H1 (cell line): ENCODE measurements around the gene ADCYAP1. TPM values are rescaled to one million over a fixed set of nuclear protein-coding genes. Genes with fewer than 3 reads are reported as not detected.

ENCODE experiments used
- ASH2L ChIP-seq: fragments of 200-600, 300-600 bp; sonication (generic); IDR thresholded peaks from one replicate; pipeline ENCODE4 v1.7.1; 2017; ENCODE audit warnings: low read length
- CBX5 ChIP-seq: fragments of 300-800, 300-1000 bp; sonication (generic); IDR thresholded peaks from 2 replicates; pipeline ENCODE4 v1.7.1; 2016; ENCODE audit warnings: antibody characterized with exemption, low read length, low read depth
- CEBPB ChIP-seq: IDR thresholded peaks from 2 replicates; pipeline ENCODE4 v1.6.1; 2012; ENCODE audit warnings: low read depth, low read length
- CHD2 ChIP-seq: IDR thresholded peaks from 2 replicates; pipeline ENCODE4 v1.6.1; 2012; ENCODE audit warnings: low read length, improper control_type of control experiment
- CTCF ChIP-seq, 3 experiments: IDR thresholded peaks; 1 replicate in 2 of 3; 2 replicates in 1 of 3; pipeline versions ENCODE4 v1.5.1 to v1.6.1; 2011; ENCODE audit warnings: low read length in 3 of 3, mild to moderate bottlenecking in 3 of 3, inconsistent platforms in 2 of 3, low read depth in 1 of 3, moderate library complexity in 1 of 3; ENCODE audit not compliant: insufficient read depth in 1 of 3; ENCODE audit errors: control extremely low read depth in 1 of 3
- EZH2 ChIP-seq: fragments of 200-600 bp; sonication (generic); IDR thresholded peaks from 2 replicates; pipeline ENCODE4 v1.7.1; 2012; ENCODE audit warnings: low read depth, mild to moderate bottlenecking, moderate library complexity, low read length, inconsistent platforms; ENCODE audit not compliant: severe bottlenecking
- JUND ChIP-seq: IDR thresholded peaks from 2 replicates; pipeline ENCODE4 v1.6.1; 2011; ENCODE audit warnings: mild to moderate bottlenecking, improper control_type of control experiment, low read length
- MAX ChIP-seq: IDR thresholded peaks from 2 replicates; pipeline ENCODE4 v1.6.1; 2012; ENCODE audit warnings: inconsistent platforms
- RNF2 ChIP-seq: fragments of 200-900, 300-1000 bp; sonication (generic); IDR thresholded peaks from 2 replicates; pipeline ENCODE4 v1.7.1; 2016; ENCODE audit warnings: borderline replicate concordance, low read depth, mild to moderate bottlenecking, antibody characterized with exemption, low read length; ENCODE audit not compliant: poor library complexity, severe bottlenecking; ENCODE audit errors: missing control alignments
- SIN3A ChIP-seq, 2 experiments: IDR thresholded peaks in 1 of 2; conservative IDR thresholded peaks in 1 of 2; 2 replicates each; pipeline ENCODE4 v1.6.1; 2011 to 2012; ENCODE audit warnings: low read length in 2 of 2, improper control_type of control experiment in 1 of 2, low read depth in 1 of 2, mild to moderate bottlenecking in 1 of 2
- SUZ12 ChIP-seq: fragments of 200-600 bp; sonication (generic); IDR thresholded peaks from 2 replicates; pipeline ENCODE4 v1.6.1; 2012; ENCODE audit warnings: mild to moderate bottlenecking, inconsistent platforms, low read length, moderate library complexity, mixed read lengths
- YY1 ChIP-seq: IDR thresholded peaks from 2 replicates; pipeline ENCODE4 v1.6.1; 2011; ENCODE audit warnings: low read depth, mild to moderate bottlenecking, low read length
- polyA plus RNA-seq, 7 experiments: library from polyadenylated mRNA; depleted of rRNA in 3 of 7; stranded (reverse) in 5 of 7; unstranded in 2 of 7; fragments of >200 nt in 5 of 7; fragments of 200-250 nt in 2 of 7; gene quantifications; 1 replicate in 5 of 7; 2 replicates in 1 of 7; 4 replicates in 1 of 7; pipeline versions ENCODE4 v1.2.1 to v1.2.3, GENCODE V29; 2011 to 2013; ENCODE audit warnings: missing spikeins in 2 of 7, mixed read lengths in 2 of 7
- total RNA-seq: library from RNA; stranded (reverse); fragmentation: NEBNext Ultra II Directional; extraction: Animal tissue kit (Norgen Biotek cat#: 25700); gene quantifications from 2 replicates; pipeline ENCODE4 v1.2.1, GENCODE V29; 2021

Gene ADCYAP1
- total and polyA plus RNA-seq, 2 of the 8 experiments (the other 6 are each of a cell fraction or from before 2014, with no cell fraction given), result 0.02 TPM; not detected in 1

GRCh38 chr18:906416-907114, 1.9 kb downstream of the ADCYAP1 start (continued):
- TF ChIP-seq CTCF (IDR thresholded peaks at IDR 0.05; ENCODE audit: control extremely low read depth in 1 of 3, insufficient read depth in 1 of 3, low read depth in 1 of 3, low read length in 3 of 3), result no peak
- TF ChIP-seq EZH2, result peak; percentile 53
- no peak for TF ChIP-seq YY1
- TF ChIP-seq CBX5, result no peak
- TF ChIP-seq ASH2L, result peak; percentile 31
- no peak for TF ChIP-seq JUND
- 0 out of 4 replicates have a peak, but pooled peaks of 1 of the 2 experiments have one; percentile 28 for TF ChIP-seq SIN3A (conservative IDR thresholded peaks at IDR 0.05 in 1 of 2, IDR thresholded peaks at IDR 0.05 in 1 of 2; ENCODE audit: low read depth in 1 of 2, low read length in 2 of 2)
- peak; percentile 73 for TF ChIP-seq SUZ12
- TF ChIP-seq MAX, result peak; percentile 78
- no peak for TF ChIP-seq CEBPB
- peak; percentile 32 for TF ChIP-seq RNF2
- TF ChIP-seq CHD2, result no peak
